Astrocyte of the spinal cord (primary cell): ENCODE results near the gene ANKRD49.

Experiments used
- DNase-seq: peaks from one replicate; pipeline ENCODE4 v3.0.0; 2011; ENCODE audit warnings: low read depth, low spot score
- H3K4me3 ChIP-seq: 2 replicates; pipeline ENCODE4 v1.5.1; 2011; ENCODE audit warnings: low read depth, mild to moderate bottlenecking, low read length, moderate library complexity
- in situ Hi-C: cut with HindIII; loops from 2 replicates; pipeline ENCODE4 v1.10.0; 2017; ENCODE audit warnings: low sequenced_read_pairs
- TF ChIP-seq, protein P1 (sequence below): IDR thresholded peaks from 2 replicates; pipeline ENCODE4 v1.5.1; 2012; ENCODE audit warnings: low read depth, mild to moderate bottlenecking, low read length, inconsistent platforms

Gene ANKRD49, protein sequence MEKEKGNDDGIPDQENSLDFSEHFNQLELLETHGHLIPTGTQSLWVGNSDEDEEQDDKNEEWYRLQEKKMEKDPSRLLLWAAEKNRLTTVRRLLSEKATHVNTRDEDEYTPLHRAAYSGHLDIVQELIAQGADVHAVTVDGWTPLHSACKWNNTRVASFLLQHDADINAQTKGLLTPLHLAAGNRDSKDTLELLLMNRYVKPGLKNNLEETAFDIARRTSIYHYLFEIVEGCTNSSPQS

DNA sequence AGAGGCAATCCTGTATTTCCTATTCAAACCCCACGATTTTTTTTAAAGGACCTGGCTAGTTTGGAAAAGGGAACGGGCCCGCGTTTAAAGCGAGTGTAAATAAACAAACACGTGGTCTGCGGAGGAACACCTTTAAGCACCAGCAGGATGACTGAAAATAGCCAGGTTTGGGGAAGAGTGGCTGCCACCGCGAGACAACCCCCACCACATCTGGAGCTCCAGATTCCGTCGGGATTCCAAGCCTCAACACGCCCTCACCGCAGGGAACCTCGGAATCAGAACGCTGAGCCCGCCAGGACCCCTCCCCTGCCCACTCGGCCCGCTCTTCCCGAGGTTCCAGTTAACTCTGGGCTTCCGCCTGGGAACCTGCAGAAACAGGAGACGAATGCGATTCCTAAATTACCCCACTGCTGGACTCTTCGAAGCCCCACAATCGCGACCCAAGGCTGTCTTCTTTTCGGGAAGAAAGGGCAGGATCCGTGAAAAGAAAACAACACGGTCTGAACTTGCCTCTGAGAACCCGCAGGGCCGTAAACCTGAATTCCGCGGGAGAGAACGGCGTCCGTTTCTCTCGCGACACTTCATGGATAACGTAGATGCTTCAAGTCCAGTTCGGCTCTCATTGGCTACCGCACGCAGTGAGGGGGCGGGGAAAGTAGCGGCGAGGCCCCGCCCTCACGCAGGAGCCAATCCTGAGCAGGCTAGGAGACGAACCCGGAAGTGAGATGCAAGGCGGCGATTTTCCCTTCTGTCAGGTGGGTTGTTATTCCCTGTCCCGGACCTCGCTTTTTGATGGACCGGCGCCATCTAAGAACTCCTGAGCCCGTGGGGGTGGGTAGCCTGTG lies at the start of gene ANKRD49, which contains the start of gene MRE11:
ANKRD49 (plus strand) TSS at position 704 of the 845 bp plus-strand sequence. CDS start 2,710 bp downstream, outside the sequence.
MRE11 (minus strand) TSS at position 564 of the 845 bp plus-strand sequence. CDS start 1,043 bp downstream, outside the sequence.
- in situ Hi-C loops = no loop called here
- peak within 1 kb of the TSS; percentile 96 for H3K4me3 ChIP-seq

DNA sequence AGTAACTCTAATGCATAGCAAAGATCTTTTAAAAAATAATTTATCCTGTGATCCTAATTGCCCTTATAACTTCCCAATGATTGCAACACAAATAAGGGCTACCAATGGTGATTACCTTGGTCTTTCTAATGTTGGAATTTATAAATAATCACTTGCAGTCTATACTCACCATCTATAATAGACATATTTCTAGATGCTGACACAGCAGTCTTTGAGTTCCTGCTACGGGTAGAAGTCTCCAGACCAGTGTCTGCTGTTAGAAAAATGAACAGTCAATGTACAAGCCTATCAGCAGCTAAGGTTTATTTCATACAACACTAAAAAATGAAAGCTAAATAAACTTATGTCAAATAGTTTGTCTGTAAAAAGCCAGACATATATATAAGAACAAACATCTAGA lies 48.1 kb upstream of the ANKRD49 start:
- H3K4me3 ChIP-seq = no peak overlapping the region
- TF ChIP-seq, protein P1, sequence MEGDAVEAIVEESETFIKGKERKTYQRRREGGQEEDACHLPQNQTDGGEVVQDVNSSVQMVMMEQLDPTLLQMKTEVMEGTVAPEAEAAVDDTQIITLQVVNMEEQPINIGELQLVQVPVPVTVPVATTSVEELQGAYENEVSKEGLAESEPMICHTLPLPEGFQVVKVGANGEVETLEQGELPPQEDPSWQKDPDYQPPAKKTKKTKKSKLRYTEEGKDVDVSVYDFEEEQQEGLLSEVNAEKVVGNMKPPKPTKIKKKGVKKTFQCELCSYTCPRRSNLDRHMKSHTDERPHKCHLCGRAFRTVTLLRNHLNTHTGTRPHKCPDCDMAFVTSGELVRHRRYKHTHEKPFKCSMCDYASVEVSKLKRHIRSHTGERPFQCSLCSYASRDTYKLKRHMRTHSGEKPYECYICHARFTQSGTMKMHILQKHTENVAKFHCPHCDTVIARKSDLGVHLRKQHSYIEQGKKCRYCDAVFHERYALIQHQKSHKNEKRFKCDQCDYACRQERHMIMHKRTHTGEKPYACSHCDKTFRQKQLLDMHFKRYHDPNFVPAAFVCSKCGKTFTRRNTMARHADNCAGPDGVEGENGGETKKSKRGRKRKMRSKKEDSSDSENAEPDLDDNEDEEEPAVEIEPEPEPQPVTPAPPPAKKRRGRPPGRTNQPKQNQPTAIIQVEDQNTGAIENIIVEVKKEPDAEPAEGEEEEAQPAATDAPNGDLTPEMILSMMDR = no peak
- DNase-seq = no peak
- in situ Hi-C loops = no loop called here

More for the DNA sequence above, at the start of gene ANKRD49, which contains the start of gene MRE11:
- DNase-seq = peak; percentile 99
- TF ChIP-seq, protein P1 = no peak

DNA sequence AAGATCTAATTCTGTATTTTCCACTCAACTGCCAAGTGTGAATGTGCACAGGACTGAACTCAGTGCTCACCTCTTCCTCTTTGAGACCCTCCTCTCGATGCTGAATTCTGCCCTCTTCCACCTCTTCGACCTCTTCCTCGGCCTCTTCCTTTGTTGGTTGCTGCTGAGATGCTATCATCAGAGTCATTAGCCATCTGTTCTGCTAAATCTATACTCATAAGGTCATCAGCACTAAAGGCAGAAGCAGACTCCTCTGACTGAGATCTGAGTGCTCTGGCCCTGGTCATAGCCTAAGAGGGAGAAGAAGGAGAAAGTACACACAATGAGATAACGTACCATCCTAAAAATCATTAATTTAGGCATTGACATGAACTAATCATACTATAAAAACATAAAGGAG lies 46.6 kb upstream of the ANKRD49 start:
- H3K4me3 ChIP-seq = no peak overlapping the region
- in situ Hi-C loops = no loop called here
- DNase-seq = no peak
- TF ChIP-seq, protein P1 = no peak

DNA sequence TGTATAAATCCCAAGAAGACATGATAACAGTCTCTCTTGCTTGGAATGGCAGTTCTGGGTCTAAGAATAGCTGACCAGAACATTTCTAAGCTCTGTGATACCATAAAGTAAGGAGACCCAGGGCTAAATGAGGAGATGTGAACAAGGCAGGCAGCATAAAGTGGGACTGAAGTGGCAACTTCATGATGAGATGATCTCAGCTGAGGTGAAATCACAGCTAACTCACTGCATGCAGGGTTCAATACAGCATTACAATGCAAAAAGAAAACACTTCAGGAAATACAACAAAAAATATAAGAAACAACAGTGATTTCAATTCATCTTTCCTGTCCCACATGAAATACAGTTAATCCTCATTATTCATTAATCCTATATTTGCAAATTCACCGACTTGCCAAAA lies 44.8 kb upstream of the ANKRD49 start:
- DNase-seq = no peak
- in situ Hi-C loops = no loop called here
- H3K4me3 ChIP-seq = no peak overlapping the region
- TF ChIP-seq, protein P1 = no peak

DNA sequence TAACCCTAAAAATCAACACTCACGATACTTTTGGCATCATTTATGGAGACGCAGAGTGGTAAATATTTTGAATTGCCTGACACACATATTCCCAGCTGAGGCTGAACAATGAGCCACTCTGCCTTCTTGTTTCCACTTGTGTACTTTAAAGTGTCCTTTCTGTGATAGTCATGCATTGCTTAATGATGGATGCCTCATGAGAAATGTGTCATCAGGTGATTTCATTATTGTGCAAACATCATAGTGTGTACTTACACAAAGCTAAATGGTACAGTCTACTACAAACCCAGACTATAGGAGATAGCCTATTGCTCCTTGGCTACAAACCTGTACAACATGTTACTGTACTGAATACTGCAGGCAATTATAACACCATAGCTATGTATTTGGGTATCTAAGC lies 44.3 kb upstream of the ANKRD49 start:
- DNase-seq = peak; percentile 40
- TF ChIP-seq, protein P1 = no peak

DNA sequence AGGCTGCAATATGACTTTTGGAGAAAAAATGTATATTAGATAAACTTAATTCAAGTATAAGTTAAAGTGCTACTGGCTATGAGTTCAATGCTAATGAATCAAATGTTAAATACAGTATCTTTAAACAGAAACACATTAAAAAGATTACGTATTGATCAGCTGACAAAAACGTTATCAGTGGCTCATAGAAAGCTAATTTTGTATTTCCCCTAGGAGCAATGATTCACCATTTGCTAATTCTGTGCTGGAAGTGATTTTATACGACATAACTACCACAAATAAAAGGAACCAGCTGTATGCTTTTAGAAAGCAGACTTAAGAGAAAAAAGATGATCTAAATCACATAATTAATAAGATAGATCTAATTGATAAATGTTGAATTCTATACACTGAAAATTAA lies 43.7 kb upstream of the ANKRD49 start:
- in situ Hi-C loops = no loop called here
- DNase-seq = peak; percentile 11
- TF ChIP-seq, protein P1 = no peak
- H3K4me3 ChIP-seq = no peak overlapping the region

More for the DNA sequence above, 44.3 kb upstream of the ANKRD49 start:
- no peak overlapping the region for H3K4me3 ChIP-seq
- in situ Hi-C loops = no loop called here
